ENCODE measurements around the gene ZNF474. TPM values are rescaled to one million over a fixed set of nuclear protein-coding genes. Genes with fewer than 3 reads are reported as not detected.

ZNF474 gene
- total RNA-seq, 1 experiment from 2014 or later, result not detected

DNA sequence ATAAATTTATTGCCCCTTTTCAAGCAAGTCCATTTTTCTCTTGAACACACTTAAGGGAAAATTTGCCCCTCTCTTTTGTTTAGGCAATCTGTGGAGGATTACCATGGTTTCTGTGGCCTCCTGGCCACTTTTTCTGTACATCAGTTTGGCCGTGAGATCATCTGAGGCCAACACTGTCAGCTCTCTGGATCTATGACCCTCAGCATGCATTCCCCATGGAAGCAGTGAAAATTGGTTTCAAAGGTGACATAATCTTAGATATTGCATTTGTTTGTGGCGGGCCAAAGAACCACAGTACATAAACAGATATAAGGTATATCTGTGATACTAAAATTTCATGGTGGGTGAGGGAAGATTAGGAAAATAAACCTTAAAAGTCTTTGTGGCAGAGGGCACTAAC lies 4.6 kb upstream of the ZNF474 start:
- no peaks in the 10 kb centered on the region for H3K27me3 Mint-ChIP-seq (ENCODE audit: low read depth)
- no peak for TF ChIP-seq MYBL2 (CRISPR knock-in tag; IDR thresholded peaks at IDR 0.05)
- no peak for TF ChIP-seq ZNF425 (CRISPR knock-in tag; conservative IDR thresholded peaks at IDR 0.05)
- no peak for TF ChIP-seq SP1 (CRISPR knock-in tag; conservative IDR thresholded peaks at IDR 0.05)
- no peak for TF ChIP-seq RORB (CRISPR knock-in tag; IDR thresholded peaks at IDR 0.05)
- ATAC-seq (no peak), DNase-seq (ENCODE audit: low spot score) (no peak)
- H3K27ac Mint-ChIP-seq, result no peak overlapping the region
- no peaks in the 10 kb centered on the region for H3K9me3 Mint-ChIP-seq
- no peak overlapping the region for H3K4me3 Mint-ChIP-seq
- ChIA-PET CTCF (no interaction called here), POLR2A (no interaction called here)
- no peaks in the 10 kb centered on the region for H3K36me3 Mint-ChIP-seq
- H3K4me1 Mint-ChIP-seq, result peaks cover 33% of the 10 kb centered on the region

GRCh38 chr5:122126177-122126755 lies 3.1 kb upstream of the ZNF474 start:
- ATAC-seq, result no peak
- ChIA-PET POLR2A (no interaction called here), CTCF (interaction anchor here (1.1 to 1.8 kb wide), 2 partner anchors 30 to 34 kb away, joined by 3 to 7 read pairs; no protein-coding TSS in a partner anchor)
- DNase-seq (ENCODE audit: low spot score), result no peak
- TF ChIP-seq AFF4 (CRISPR knock-in tag; IDR thresholded peaks at IDR 0.05; ENCODE audit: borderline replicate concordance) (no peak), ZNF317 (CRISPR knock-in tag; IDR thresholded peaks at IDR 0.05; ENCODE audit: borderline replicate concordance, low read depth) (no peak)
- TF ChIP-seq, protein P1, sequence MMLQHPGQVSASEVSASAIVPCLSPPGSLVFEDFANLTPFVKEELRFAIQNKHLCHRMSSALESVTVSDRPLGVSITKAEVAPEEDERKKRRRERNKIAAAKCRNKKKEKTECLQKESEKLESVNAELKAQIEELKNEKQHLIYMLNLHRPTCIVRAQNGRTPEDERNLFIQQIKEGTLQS (CRISPR knock-in tag; conservative IDR thresholded peaks at IDR 0.05), result no peak
- Mint-ChIP-seq H3K9me3 (no peaks in the 10 kb centered on the region), H3K27me3 (ENCODE audit: low read depth) (no peaks in the 10 kb centered on the region), H3K36me3 (no peaks in the 10 kb centered on the region), H3K27ac (no peak overlapping the region), H3K4me1 (peaks cover 24% of the 10 kb centered on the region), H3K4me3 (no peak overlapping the region)

- no peak for DNase-seq (ENCODE audit: low spot score)
- no peak overlapping the region for H3K27ac Mint-ChIP-seq
These were observed 2.5 kb upstream of the ZNF474 start for GRCh38 chr5:122126756-122127321.

GRCh38 chr5:122130152-122130551 lies 806 bp downstream of the ZNF474 start:
- ChIA-PET POLR2A (no interaction called here), CTCF (no interaction called here)
- Mint-ChIP-seq H3K27ac (no peak overlapping the region), H3K4me3 (no peak overlapping the region), H3K27me3 (ENCODE audit: low read depth) (no peaks in the 10 kb centered on the region), H3K4me1 (peaks cover 12% of the 10 kb centered on the region), H3K36me3 (no peaks in the 10 kb centered on the region), H3K9me3 (no peaks in the 10 kb centered on the region)
- TF ChIP-seq NR3C1 (CRISPR knock-in tag; conservative IDR thresholded peaks at IDR 0.05; ENCODE audit: low read depth) (no peak), GRHL2 (CRISPR knock-in tag; IDR thresholded peaks at IDR 0.05; ENCODE audit: insufficient replicate concordance, severe bottlenecking) (no peak), GTF2I (CRISPR knock-in tag; conservative IDR thresholded peaks at IDR 0.05) (no peak), NFYB (CRISPR knock-in tag; conservative IDR thresholded peaks at IDR 0.05; ENCODE audit: low read depth) (no peak)
- TF ChIP-seq, protein P1 (CRISPR knock-in tag; conservative IDR thresholded peaks at IDR 0.05), result no peak
- no peak for ATAC-seq
- no peak for DNase-seq (ENCODE audit: low spot score)

More at GRCh38 chr5:122126756-122127321, 2.5 kb upstream of the ZNF474 start:
- ChIA-PET CTCF (interaction anchor here (1.1 to 1.8 kb wide), 2 partner anchors 30 to 35 kb away, joined by 3 to 7 read pairs; no protein-coding TSS in a partner anchor), POLR2A (no interaction called here)
- Mint-ChIP-seq H3K27me3 (ENCODE audit: low read depth) (no peaks in the 10 kb centered on the region), H3K9me3 (no peaks in the 10 kb centered on the region), H3K4me1 (peaks cover 18% of the 10 kb centered on the region), H3K4me3 (no peak overlapping the region), H3K36me3 (no peaks in the 10 kb centered on the region)
- ATAC-seq, result no peak
- no peak for TF ChIP-seq ZNF317 (CRISPR knock-in tag; IDR thresholded peaks at IDR 0.05; ENCODE audit: borderline replicate concordance, low read depth)
- TF ChIP-seq RELA (CRISPR knock-in tag; IDR thresholded peaks at IDR 0.05; ENCODE audit: borderline replicate concordance), result no peak

Data from WTC11 (cell line).